ENCODE data around the gene TPM1. TPM values are rescaled to one million over a fixed set of nuclear protein-coding genes. Genes with fewer than 3 reads are reported as not detected.

Gene TPM1
- total and polyA plus RNA-seq, 9 of the 15 experiments (the other 6 are each of a cell fraction or from before 2014, with no cell fraction given), result 8.1 to 53.9 (median 43.1) TPM

DNA sequence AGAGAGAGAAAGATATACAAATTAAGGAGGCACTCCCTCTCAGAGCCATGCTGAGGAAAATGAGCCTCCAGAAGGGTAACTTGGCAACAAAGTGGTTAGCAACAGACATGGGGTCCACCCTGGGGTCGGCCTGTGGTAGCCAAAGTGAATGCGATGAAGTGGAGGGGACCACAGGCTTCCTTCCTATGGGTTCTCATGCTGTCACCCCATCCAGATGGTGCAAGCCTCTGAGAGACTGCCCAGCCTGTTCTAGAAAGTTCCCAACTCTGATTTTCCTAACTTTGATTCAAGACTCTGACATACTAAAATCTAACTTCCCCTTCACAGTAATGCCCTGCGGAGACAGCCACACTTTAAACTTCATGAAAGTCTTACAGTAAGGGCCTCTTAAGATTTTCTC, 60.9 kb downstream of the TPM1 start:
- no peaks in the 10 kb centered on the region for H4K20me1 ChIP-seq (replicated peaks; ENCODE audit: control insufficient read depth, insufficient read depth, low read length)
- peaks cover 0 to 4% of the 10 kb centered on the region in 2 experiments; a peak in 2 of 5 replicates for H3K4me1 ChIP-seq (replicated peaks in 1 of 2; ENCODE audit: control insufficient read depth in 2 of 2, insufficient read depth in 2 of 2, low read length in 2 of 2)
- H3K4me3 ChIP-seq, result no peak overlapping the region
- H3K36me3 ChIP-seq (ENCODE audit: control insufficient read depth, insufficient read depth, low read length), result no peaks in the 10 kb centered on the region
- no peak for TF ChIP-seq ZNF79 (CRISPR knock-in tag; IDR thresholded peaks at IDR 0.05; ENCODE audit: low read depth)
- no peak for TF ChIP-seq CREBBP (IDR thresholded peaks at IDR 0.05; ENCODE audit: low read depth, low read length)
- TF ChIP-seq SRF (CRISPR knock-in tag; IDR thresholded peaks at IDR 0.05), result no peak
- TF ChIP-seq LCOR (CRISPR knock-in tag; IDR thresholded peaks at IDR 0.05), result no peak
- H3K9me1 ChIP-seq (ENCODE audit: control insufficient read depth, insufficient read depth, low read length), result no peaks in the 10 kb centered on the region
- peaks cover 7% of the 10 kb centered on the region for H3K9me3 ChIP-seq (replicated peaks; ENCODE audit: control insufficient read depth, insufficient read depth, low read depth, low read length)
- H3K27me3 ChIP-seq (ENCODE audit: control insufficient read depth in 2 of 2, insufficient read depth in 2 of 2, low read length in 2 of 2), result no peaks in the 10 kb centered on the region
- no peak for ATAC-seq
- in situ Hi-C loops (cut with MboI) (no loop called here), intact Hi-C loops (cut with micrococcal nuclease) (no loop called here)
- no peak overlapping the region for H3K4me2 ChIP-seq (ENCODE audit: insufficient read depth, low read length)
- no TSS peak for BruUV-seq (replicated peaks)
- 48% methylated on average over 3 of the region's 3 CpGs for WGBS (ENCODE audit: insufficient coverage, low coverage, missing lambda C conversion rate)
- no peak overlapping the region for H3K27ac ChIP-seq (ENCODE audit: extremely low read depth, low read depth, low read length)
- FAIRE-seq, result no peak
- no peak overlapping the region for H3K9ac ChIP-seq (ENCODE audit: insufficient read depth in 1 of 2, low read depth in 2 of 2, low read length in 2 of 2)
- POLR2A ChIA-PET, result no interaction called here
- DNase-seq (ENCODE audit: extremely low read depth in 1 of 4, low spot score in 3 of 4), result no peak
- CTCF ChIA-PET (ENCODE audit: low intra/inter-chr PET ratio), result no interaction called here
- H2AFZ ChIP-seq (ENCODE audit: low read depth, low read length), result no peak overlapping the region
- no peaks in the 10 kb centered on the region for H3K79me2 ChIP-seq (ENCODE audit: control insufficient read depth, insufficient read depth, low read length)

DNA sequence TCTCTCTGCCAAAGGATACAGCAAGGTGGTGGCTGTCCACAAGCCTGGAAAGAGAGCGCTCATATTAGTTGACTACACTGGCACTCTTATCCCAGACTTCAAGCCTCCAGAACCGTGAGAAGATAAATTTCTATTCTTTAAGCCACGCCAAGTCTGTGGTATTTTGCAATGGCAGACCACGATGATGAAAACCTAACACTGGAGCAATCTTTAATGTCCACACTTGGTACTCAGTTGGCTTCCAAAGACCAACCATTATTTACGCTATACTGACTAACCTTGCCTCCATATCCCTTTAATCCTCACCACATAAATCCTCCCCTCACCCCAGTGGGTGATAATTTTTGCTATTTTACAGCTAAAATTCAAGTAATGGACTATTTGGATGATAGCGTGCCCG, 62.2 kb downstream of the TPM1 start:
- Histone ChIP-seq H3K79me2 (ENCODE audit: control insufficient read depth, insufficient read depth, low read length) (no peaks in the 10 kb centered on the region), H3K9me1 (ENCODE audit: control insufficient read depth, insufficient read depth, low read length) (no peaks in the 10 kb centered on the region), H3K9ac (ENCODE audit: insufficient read depth in 1 of 2, low read depth in 2 of 2, low read length in 2 of 2) (no peak overlapping the region), H3K27me3 (ENCODE audit: control insufficient read depth in 2 of 2, insufficient read depth in 2 of 2, low read length in 2 of 2) (no peaks in the 10 kb centered on the region), H3K4me3 (no peak overlapping the region), H3K27ac (ENCODE audit: extremely low read depth, low read depth, low read length) (no peak overlapping the region), H3K36me3 (ENCODE audit: control insufficient read depth, insufficient read depth, low read length) (no peaks in the 10 kb centered on the region), H3K9me3 (replicated peaks; ENCODE audit: control insufficient read depth, insufficient read depth, low read depth, low read length) (peaks cover 7% of the 10 kb centered on the region), H2AFZ (ENCODE audit: low read depth, low read length) (no peak overlapping the region), H4K20me1 (replicated peaks; ENCODE audit: control insufficient read depth, insufficient read depth, low read length) (no peaks in the 10 kb centered on the region), H3K4me2 (ENCODE audit: insufficient read depth, low read length) (no peak overlapping the region), H3K4me1 (replicated peaks in 1 of 2; ENCODE audit: control insufficient read depth in 2 of 2, insufficient read depth in 2 of 2, low read length in 2 of 2) (peaks cover 0 to 12% of the 10 kb centered on the region in 2 experiments; a peak in 2 of 5 replicates)
- FAIRE-seq (no peak), ATAC-seq (no peak), DNase-seq (ENCODE audit: extremely low read depth in 1 of 4, low spot score in 3 of 4) (no peak)
- in situ Hi-C loops (cut with MboI) (no loop called here), intact Hi-C loops (cut with micrococcal nuclease) (no loop called here)
- ChIA-PET POLR2A (no interaction called here), CTCF (ENCODE audit: low intra/inter-chr PET ratio) (no interaction called here)
- BruUV-seq (replicated peaks), result no TSS peak
- 51% methylated on average over 7 of the region's 7 CpGs for WGBS (ENCODE audit: insufficient coverage, low coverage, missing lambda C conversion rate)
- TF ChIP-seq RBM39 (optimal IDR thresholded peaks at IDR 0.05; ENCODE audit: low read depth, low read length), result no peak
- no peak for TF ChIP-seq CEBPG (CRISPR knock-in tag; IDR thresholded peaks at IDR 0.05)
- TF ChIP-seq CEBPG (tag; conservative IDR thresholded peaks at IDR 0.05 in 1 of 2, IDR thresholded peaks at IDR 0.05 in 1 of 2), result 0 out of 4 replicates have a peak, but pooled peaks of 1 of the 2 experiments have one; percentile 11
